ENCODE results near the gene DPEP2.
A peak's percentile ranks its signal among the peaks of the same experiment; 100 is the strongest.
"Not testable (repeated sequence)": the region's sequence is repeated elsewhere in the genome, so short reads cannot be mapped to it uniquely, and the experiment has no call there.

The DPEP2 gene

DNA sequence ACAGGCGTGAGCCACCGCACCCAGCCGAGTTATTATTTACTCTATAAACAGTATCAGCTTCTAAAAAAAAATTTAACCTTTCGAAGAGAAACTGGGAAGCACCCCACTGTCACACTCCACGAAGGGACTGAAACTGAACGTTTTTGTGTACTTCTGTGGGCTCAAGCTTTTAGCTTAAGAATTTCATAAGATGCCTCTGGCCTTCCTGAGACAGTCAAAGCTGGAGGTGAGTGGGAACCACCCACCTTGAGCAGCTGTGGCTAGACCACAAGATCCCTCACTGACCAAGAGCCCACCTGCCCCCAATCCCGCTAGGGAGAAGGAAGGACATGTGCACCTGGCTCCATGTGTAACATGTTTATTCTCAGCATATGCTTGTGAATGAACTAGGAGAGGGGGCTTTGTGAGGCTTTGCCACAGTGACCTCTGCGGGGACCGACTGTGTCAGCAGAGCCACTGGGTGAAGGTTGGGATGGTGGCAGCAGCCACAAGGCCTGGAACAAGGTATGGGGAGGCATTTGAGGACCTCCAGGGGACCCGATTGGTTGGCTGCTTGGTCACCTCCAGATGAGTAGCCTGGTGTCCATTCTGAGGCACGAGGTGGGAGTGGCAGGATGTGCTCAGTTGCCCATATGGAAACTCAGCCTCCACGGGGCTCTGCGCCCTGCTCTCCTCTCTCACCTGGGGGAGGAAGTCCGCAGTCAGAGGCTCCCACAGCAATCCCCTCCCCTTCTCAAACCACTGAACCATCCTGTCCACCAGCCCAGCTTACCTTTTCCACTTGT, 23.8 kb downstream of the DPEP2 start:
- DNase-seq: no peak

GRCh38 chr16:67972285-67972684, 27.0 kb downstream of the DPEP2 start:
- not testable (repeated sequence) for DNase-seq

DNA sequence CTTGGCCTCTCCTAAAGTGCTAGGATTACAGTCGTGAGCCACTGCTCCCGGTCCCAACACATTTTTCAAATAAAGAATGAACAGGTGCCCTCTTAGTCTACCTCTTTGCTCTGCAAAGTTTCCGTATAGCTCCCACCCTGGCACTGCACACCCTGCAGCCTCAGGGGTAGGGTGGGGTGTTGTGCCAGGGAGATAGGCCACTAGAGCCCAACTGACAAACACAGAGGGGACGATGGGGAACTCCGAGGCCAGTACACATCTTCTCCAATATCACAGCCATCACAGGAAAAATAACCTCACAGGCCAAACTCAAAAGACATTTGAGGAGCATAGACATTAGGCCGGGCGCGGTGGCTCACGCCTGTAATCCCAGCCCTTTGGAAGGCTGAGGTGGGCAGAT, 28.2 kb downstream of the DPEP2 start:
- no peak for DNase-seq

DNA sequence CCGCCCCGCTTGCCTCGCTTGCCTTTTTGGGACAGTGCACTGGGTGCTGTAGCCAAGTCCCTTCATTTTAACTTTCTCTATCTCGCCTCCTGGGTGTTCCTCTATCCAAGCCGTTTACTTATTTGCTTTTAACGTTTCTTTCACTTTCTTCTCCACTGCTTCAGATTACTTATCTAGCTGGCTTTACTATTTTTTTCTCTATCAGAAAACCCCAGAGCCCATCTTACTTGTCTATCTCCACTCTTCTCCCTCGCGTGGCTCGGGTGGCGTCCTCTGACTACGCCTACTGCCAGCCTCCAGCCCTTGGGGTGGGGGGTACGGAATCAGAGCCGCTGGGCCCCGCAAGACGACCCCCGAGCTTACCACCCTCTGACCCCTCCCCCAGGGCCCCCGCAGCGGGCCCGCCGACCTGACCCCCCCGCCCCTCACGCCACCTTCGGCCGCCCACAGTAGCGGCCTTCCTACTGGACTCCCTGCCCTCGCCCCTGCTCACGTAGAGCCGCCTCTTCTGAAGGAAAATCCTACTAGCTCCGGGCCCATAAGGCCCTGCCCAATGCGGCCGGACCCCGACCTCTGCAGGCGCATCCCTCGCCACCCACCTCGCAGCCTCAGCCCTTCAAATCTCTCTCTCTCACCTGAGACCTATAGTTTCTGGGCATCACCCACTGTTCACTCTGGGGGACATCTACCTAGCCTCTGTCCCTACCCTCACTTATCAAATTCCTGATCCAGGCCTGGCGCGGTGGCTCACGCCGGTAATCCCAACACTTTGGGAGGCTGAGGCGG, 29.8 kb downstream of the DPEP2 start:
- peak; percentile 41 for DNase-seq

- peak; percentile 78 for DNase-seq
These were observed 30.7 kb downstream of the DPEP2 start, which contains the start of gene SLC12A4 for GRCh38 chr16:67968400-67969253. Gene SLC12A4 (minus strand): TSS chr16:67968637. CDS start chr16:67968553, 84 bp downstream.

- peak; percentile 35 for DNase-seq
These were observed 31.3 kb downstream of the DPEP2 start for GRCh38 chr16:67967958-67968399.

DNA sequence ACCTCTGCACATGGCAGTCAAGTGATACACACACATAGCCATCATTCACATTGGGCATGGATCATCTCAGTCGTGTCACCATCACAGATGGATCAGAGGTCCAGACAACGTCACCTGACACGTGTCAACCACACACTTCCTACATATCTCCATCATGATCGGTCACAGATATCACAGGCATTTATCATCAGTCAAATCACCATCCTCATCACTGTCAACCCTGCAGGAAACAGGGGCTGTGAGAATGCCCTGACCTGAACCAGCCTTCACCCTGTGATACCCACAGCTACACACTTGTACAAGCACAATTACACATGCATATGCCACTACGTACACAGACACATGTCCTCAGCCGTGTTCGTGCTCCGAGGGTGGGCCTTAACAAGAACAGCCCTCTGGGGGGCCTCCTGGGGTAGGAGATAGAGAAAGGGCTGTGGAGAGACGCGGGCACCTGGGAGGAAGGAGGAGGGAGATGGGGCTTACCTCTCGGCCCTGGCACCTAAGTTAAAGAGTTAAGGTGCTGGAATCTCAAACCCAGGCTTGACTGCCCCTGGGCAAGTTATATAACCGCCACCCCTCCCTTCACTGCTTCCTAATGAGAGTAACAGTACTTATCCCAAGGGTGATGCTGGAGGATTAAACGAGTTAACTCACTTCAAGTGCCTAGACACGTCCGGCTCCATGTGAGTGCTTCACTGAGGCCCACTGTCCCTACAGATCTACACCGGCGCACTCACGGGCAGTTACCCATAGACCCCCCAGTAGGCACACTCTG, 31.9 kb downstream of the DPEP2 start:
- DNase-seq: peak; percentile 21

DNA sequence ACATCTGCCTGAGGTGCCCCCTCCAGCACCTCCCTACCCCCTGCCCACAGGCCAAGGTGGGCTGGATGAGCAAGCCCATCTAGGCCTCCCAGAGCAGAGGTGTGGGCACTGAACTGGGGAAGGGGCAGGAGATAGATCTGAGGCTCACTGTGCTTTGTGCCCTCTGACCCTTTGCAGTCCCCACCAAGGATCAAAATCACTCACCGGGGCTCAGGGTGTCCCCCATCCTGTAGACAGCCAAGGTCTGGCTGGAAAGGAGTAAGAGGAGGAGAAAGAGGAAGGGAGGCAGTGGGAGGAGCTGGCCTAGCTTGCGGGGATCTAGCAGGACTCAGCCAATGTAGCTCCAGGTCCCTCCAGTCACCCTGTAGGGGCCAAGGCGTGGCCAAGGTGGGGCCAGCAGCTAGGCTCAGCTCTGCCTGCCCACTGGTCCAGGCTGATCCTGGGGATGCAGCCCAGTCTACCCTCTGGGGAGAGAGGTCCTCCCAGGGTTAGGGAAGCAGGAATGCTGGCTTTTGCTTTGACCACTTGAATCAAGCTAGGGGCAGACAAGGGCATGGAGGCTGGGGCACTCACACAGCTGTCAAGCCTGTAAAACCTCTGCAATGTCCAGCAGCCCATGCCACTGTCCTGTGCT, 32.6 kb downstream of the DPEP2 start:
- DNase-seq: peak; percentile 18

- DNase-seq: no peak
These were observed 33.4 kb downstream of the DPEP2 start for GRCh38 chr16:67965668-67966548.

DNA sequence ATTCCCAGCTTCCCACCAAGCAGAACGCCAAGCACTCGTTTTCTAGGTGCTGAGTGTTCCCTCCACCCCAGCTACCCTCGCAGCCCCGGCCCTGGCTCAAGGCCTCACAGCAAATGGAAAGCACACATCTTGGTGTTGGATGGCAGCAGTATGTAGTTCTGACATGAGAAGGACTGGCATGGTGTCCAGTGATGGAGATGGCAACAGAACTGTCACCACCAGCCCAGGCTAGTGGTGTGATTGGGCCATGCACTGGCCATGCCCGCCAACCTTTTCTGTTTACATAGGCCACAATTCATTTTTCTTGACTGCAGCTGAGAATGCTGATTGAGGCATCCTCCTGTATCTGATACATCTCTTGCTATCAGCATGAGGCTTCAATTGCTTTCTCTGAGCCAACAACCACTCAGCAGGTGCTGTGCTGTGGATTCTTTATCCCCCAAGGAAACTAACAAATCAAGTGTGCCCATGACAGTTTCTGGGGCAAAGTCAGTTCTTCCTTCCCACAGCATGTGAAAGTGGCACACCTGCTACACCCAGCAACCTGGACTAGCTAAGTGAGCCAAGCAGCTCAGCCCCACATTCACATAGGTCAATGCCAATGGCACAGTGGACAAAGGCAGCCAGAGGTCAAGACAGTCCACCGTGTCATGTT, 34.7 kb downstream of the DPEP2 start:
- no peak for DNase-seq

DNA sequence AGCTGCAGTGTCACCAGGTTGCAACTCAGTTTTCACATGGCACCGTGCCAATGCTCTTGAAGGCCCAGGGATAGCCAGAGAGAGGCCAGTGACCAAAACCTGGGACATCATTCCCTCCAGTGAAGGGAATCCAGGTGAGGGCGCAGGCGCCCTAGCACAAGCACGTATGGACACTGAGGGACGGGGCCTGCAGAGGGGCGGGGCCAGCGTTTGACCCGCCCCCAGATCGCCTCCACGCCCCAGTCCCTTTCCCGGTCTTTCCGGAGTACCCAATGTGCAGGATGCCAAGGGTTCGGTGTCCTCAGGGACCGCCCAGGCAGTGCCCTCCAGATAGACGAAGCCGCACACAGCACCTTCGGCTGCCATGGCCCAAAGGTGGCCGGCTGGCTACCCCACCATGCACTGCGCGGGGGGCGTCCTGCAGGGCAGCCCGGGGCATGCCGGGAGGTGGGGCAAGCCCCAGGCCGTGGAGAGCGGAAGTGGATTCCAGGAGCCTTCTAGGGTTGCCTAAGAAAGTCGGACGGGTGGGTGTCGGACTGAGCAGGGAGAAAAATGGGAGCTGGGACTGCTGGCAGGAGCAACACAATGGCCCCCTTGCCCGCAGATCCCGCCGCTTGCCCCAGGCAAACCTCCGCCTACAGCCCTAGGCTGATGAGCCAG, 35.5 kb downstream of the DPEP2 start:
- DNase-seq: no peak

DNA sequence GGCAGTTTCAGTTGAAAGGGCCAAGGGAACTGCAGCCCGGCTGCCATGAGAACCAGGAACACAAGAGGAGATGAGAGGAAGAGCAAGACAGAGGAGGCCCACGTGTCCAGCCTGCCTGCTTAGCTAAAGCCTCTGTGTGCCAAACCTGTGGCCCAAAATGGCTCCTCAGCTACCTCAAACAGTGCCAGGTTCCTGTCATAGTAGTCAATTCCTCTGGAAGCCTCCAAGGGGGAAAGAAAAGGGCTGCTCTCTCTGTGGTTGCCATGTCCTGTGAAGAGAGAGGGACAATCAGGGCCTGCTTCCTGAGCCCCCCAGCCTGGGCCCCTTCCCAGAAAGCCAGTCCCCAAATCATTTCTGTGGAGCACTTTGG, 36.0 kb downstream of the DPEP2 start:
- no peak for DNase-seq

DNA sequence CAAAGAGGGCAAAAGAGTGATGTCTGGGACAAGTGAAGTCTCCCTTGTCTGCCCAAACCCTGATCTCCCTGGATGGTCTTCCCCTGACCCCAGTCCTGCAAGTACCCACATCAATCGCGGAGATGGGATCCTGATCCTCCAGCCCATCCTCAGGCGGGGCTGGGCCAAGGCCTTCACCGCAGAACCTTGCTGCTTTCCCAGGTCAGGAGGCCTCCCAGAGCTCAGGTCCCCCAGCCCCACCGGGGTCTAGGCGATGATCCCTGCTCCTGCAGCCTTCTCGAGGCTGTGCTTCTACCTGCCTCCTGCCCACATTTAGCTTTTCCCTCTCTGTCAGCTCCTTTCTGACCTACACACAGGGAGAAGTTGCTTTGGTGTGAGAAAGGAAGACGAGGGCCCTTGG, 37.1 kb downstream of the DPEP2 start:
- no peak for DNase-seq

- DNase-seq: no peak
These were observed 37.7 kb downstream of the DPEP2 start for GRCh38 chr16:67961551-67961957.

- no peak for DNase-seq
These were observed 39.6 kb downstream of the DPEP2 start for GRCh38 chr16:67959536-67960329.

- no peak for DNase-seq
These were observed 41.7 kb downstream of the DPEP2 start for GRCh38 chr16:67957622-67958021.

DNA sequence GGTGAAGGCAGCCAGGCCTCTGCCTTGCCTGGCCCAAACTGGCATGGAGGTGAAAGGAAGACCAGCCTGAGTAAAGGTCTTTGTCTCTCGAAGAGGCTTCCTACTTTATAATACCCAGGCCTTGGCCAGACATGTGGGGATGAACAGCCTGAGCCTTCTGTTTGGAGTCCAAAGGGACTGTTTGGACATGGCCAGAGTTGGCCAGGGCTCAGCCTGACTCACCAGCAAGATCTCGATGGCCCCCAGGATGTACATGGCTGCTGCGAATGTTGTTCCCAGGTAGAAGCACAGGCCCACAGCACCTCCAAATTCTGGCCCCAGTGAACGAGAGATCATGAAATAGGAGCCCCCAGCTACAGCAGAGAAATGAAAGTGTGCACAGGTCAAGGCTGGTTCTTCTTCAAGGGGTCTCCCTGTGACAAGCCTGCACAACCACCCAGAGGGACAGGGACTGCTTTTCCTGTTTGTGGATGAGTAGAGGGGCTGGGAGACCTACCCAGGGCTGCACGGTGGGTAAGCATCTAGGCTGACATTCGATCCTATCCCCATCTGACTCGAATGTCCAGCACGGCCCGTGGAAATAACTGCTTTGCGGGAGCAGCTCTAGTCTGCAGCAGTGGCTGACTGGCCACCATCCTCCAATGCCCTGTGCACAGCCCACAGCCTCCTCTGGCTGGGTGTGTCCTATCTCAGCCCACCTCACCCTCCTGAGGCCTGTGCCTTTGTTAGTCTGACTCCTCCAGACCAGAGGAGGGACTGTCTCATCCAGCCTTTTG, 44.7 kb downstream of the DPEP2 start:
- no peak for DNase-seq
